WTC11 (cell line): Measurements from ENCODE around the gene HDAC3. TPM values are rescaled to one million over a fixed set of nuclear protein-coding genes. Genes with fewer than 3 reads are reported as not detected.

Experiments
- ATAC-seq: fragments of 200-7000 bp; cut with Tn5 transposase; 2 replicates; pipeline ENCODE4 v1.10.0; 2021; ENCODE audit warnings: mild to moderate bottlenecking, moderate library complexity
- CTCF ChIA-PET: fragments of 300-600 bp; sonication (Branson Sonifier 250); formaldehyde crosslinking; loops from one replicate; lab custom pipeline; 2021; ENCODE audit warnings: antibody characterized with exemption; lab: Charles Lee
- POLR2A ChIA-PET: fragments of 350-600 bp; sonication (Branson Sonifier 250); formaldehyde crosslinking; loops from one replicate; lab custom pipeline; 2021; ENCODE audit warnings: antibody characterized with exemption; lab: Charles Lee
- DNase-seq: peaks from one replicate; pipeline ENCODE4 v3.0.0; 2021; ENCODE audit warnings: low spot score
- H3K27ac Mint-ChIP-seq: 2 replicates; pipeline ENCODE4 v1.8.0; 2021; ENCODE audit warnings: mixed read lengths
- H3K27me3 Mint-ChIP-seq: 2 replicates; pipeline ENCODE4 v1.8.0; 2021; ENCODE audit warnings: low read depth, mild to moderate bottlenecking, moderate library complexity, mixed read lengths
- H3K36me3 Mint-ChIP-seq: 2 replicates; pipeline ENCODE4 v1.8.0; 2021; ENCODE audit warnings: mixed read lengths
- H3K4me1 Mint-ChIP-seq: 2 replicates; pipeline ENCODE4 v1.8.0; 2022; ENCODE audit warnings: mixed read lengths
- H3K4me3 Mint-ChIP-seq: 2 replicates; pipeline ENCODE4 v1.8.0; 2021; ENCODE audit warnings: mild to moderate bottlenecking, moderate library complexity, mixed read lengths
- H3K9me3 Mint-ChIP-seq: 2 replicates; pipeline ENCODE4 v1.8.0; 2021; ENCODE audit warnings: mixed read lengths
- AFF4 ChIP-seq: sonication (generic); formaldehyde crosslinking; IDR thresholded peaks from 2 replicates; pipeline ENCODE4 v1.8.1; 2023; ENCODE audit warnings: mild to moderate bottlenecking, missing genetic modification reagents, borderline replicate concordance
- ATF6 ChIP-seq: sonication (generic); formaldehyde crosslinking; IDR thresholded peaks from 2 replicates; pipeline ENCODE4 v1.8.1; 2023; ENCODE audit warnings: mild to moderate bottlenecking, missing genetic modification reagents
- CDX4 ChIP-seq: fragments of 250-450 bp; sonication (Bioruptor Pico); IDR thresholded peaks from 2 replicates; pipeline ENCODE4 v1.9.0; 2021; ENCODE audit warnings: moderate library complexity, mild to moderate bottlenecking, inconsistent platforms, borderline replicate concordance
- CREB1 ChIP-seq: sonication (generic); formaldehyde crosslinking; IDR thresholded peaks from 2 replicates; pipeline ENCODE4 v1.8.0; 2023; ENCODE audit warnings: mild to moderate bottlenecking, missing genetic modification reagents
- CREM ChIP-seq: sonication (generic); formaldehyde crosslinking; IDR thresholded peaks from 2 replicates; pipeline ENCODE4 v1.8.1; 2022; ENCODE audit warnings: mild to moderate bottlenecking, missing genetic modification reagents, moderate library complexity
- ELF4 ChIP-seq: sonication (generic); formaldehyde crosslinking; IDR thresholded peaks from 2 replicates; pipeline ENCODE4 v1.8.1; 2022; ENCODE audit warnings: low read depth, mild to moderate bottlenecking, moderate library complexity, missing genetic modification reagents
- EMX1 ChIP-seq: fragments of 250-450 bp; sonication (Bioruptor Pico); IDR thresholded peaks from 2 replicates; pipeline ENCODE4 v1.8.0; 2021; ENCODE audit warnings: mild to moderate bottlenecking
- FOXJ3 ChIP-seq: sonication (generic); formaldehyde crosslinking; IDR thresholded peaks from 2 replicates; pipeline ENCODE4 v1.9.0; 2021; ENCODE audit warnings: missing genetic modification reagents, mild to moderate bottlenecking, borderline replicate concordance
- GRHL2 ChIP-seq: fragments of 250-450 bp; sonication (Bioruptor Pico); IDR thresholded peaks from 2 replicates; pipeline ENCODE4 v1.8.0; 2022; ENCODE audit warnings: mild to moderate bottlenecking, moderate library complexity; ENCODE audit not compliant: insufficient replicate concordance, severe bottlenecking
- HMGXB4 ChIP-seq: sonication (generic); formaldehyde crosslinking; IDR thresholded peaks from 2 replicates; pipeline ENCODE4 v1.8.1; 2023; ENCODE audit warnings: mild to moderate bottlenecking, moderate library complexity, missing genetic modification reagents
- JAZF1 ChIP-seq: fragments of 250-450 bp; sonication (Bioruptor Pico); IDR thresholded peaks from 2 replicates; pipeline ENCODE4 v1.9.0; 2021; ENCODE audit warnings: moderate library complexity, mild to moderate bottlenecking, inconsistent platforms
- MLX ChIP-seq: sonication (generic); formaldehyde crosslinking; IDR thresholded peaks from 2 replicates; pipeline ENCODE4 v1.8.1; 2023; ENCODE audit warnings: mild to moderate bottlenecking, missing genetic modification reagents, moderate library complexity
- NFYB ChIP-seq: sonication (generic); formaldehyde crosslinking; conservative IDR thresholded peaks from 2 replicates; pipeline ENCODE4 v1.8.0; 2022; ENCODE audit warnings: low read depth, missing genetic modification reagents
- NR2C2 ChIP-seq: sonication (generic); formaldehyde crosslinking; IDR thresholded peaks from 2 replicates; pipeline ENCODE4 v1.8.0; 2022; ENCODE audit warnings: mild to moderate bottlenecking, missing genetic modification reagents
- NR3C1 ChIP-seq: sonication (generic); formaldehyde crosslinking; conservative IDR thresholded peaks from 2 replicates; pipeline ENCODE4 v1.8.1; 2023; ENCODE audit warnings: low read depth, mild to moderate bottlenecking, missing genetic modification reagents
- OVOL2 ChIP-seq: fragments of 250-450 bp; sonication (Bioruptor Pico); IDR thresholded peaks from 2 replicates; pipeline ENCODE4 v1.9.0; 2021; ENCODE audit warnings: mild to moderate bottlenecking, borderline replicate concordance
- SOX15 ChIP-seq: fragments of 250-450 bp; sonication (Bioruptor Pico); IDR thresholded peaks from 2 replicates; pipeline ENCODE4 v1.9.0; 2021; ENCODE audit warnings: mild to moderate bottlenecking
- USF2 ChIP-seq: sonication (generic); formaldehyde crosslinking; IDR thresholded peaks from 2 replicates; pipeline ENCODE4 v1.8.1; 2023; ENCODE audit warnings: mild to moderate bottlenecking, missing genetic modification reagents, moderate library complexity
- ZBTB43 ChIP-seq: sonication (generic); formaldehyde crosslinking; IDR thresholded peaks from 2 replicates; pipeline ENCODE4 v1.8.1; 2023; ENCODE audit warnings: mild to moderate bottlenecking, missing genetic modification reagents
- ZNF121 ChIP-seq: sonication (generic); formaldehyde crosslinking; IDR thresholded peaks from 2 replicates; pipeline ENCODE4 v1.8.0; 2023; ENCODE audit warnings: missing genetic modification reagents
- ZNF232 ChIP-seq: sonication (generic); formaldehyde crosslinking; IDR thresholded peaks from 2 replicates; pipeline ENCODE4 v1.8.0; 2022; ENCODE audit warnings: mild to moderate bottlenecking, missing genetic modification reagents
- ZNF263 ChIP-seq: sonication (generic); formaldehyde crosslinking; IDR thresholded peaks from 2 replicates; pipeline ENCODE4 v1.8.1; 2022; ENCODE audit warnings: low read depth, mild to moderate bottlenecking, moderate library complexity, missing genetic modification reagents
- ZNF423 ChIP-seq: fragments of 250-450 bp; sonication (Bioruptor Pico); IDR thresholded peaks from 2 replicates; pipeline ENCODE4 v2.1.2; 2022; ENCODE audit warnings: mild to moderate bottlenecking, moderate library complexity
- total RNA-seq: library from RNA; stranded (reverse); gene quantifications from 3 replicates; pipeline ENCODE4 v1.2.3, GENCODE V29; 2021

HDAC3 gene
- total RNA-seq, 1 experiment from 2014 or later = 96.2 TPM

- no peak for TF ChIP-seq CDX4 (CRISPR knock-in tag)
- TF ChIP-seq MLX = no peak
- no peak for TF ChIP-seq GRHL2 (CRISPR knock-in tag)
- TF ChIP-seq NR2C2 = no peak
- TF ChIP-seq, all 79 proteins: peak for 0
- H3K27me3 Mint-ChIP-seq = no peaks in the 10 kb centered on the region
These were observed 26.9 kb upstream of the HDAC3 start for GRCh38 chr5:141663506-141663905.

GRCh38 chr5:141662028-141662427 is 25.4 kb upstream of the HDAC3 start:
- DNase-seq (no peak), ATAC-seq (no peak)
- Mint-ChIP-seq H3K27me3 (no peaks in the 10 kb centered on the region), H3K36me3 (peaks cover 60% of the 10 kb centered on the region), H3K27ac (no peak overlapping the region), H3K9me3 (no peaks in the 10 kb centered on the region), H3K4me3 (no peak overlapping the region), H3K4me1 (peaks cover 8% of the 10 kb centered on the region)
- no peak for TF ChIP-seq ATF6 (CRISPR knock-in tag)
- TF ChIP-seq NR2C2 = no peak
- no peak for TF ChIP-seq FOXJ3 (CRISPR knock-in tag)
- TF ChIP-seq JAZF1 (CRISPR knock-in tag) = no peak
- no peak for TF ChIP-seq ZNF232 (CRISPR knock-in tag)
- no peak for TF ChIP-seq ZNF121 (CRISPR knock-in tag)
- TF ChIP-seq ZNF263 (CRISPR knock-in tag) = no peak
- no peak for TF ChIP-seq CREM (CRISPR knock-in tag)
- TF ChIP-seq HMGXB4 (CRISPR knock-in tag) = no peak
- TF ChIP-seq ZBTB43 = no peak
- no peak for TF ChIP-seq OVOL2 (CRISPR knock-in tag)
- no peak for TF ChIP-seq AFF4 (CRISPR knock-in tag)
- no peak for TF ChIP-seq USF2 (CRISPR knock-in tag)
- no peak for TF ChIP-seq ELF4 (CRISPR knock-in tag)
- no peak for TF ChIP-seq NR3C1
- TF ChIP-seq CREB1 (CRISPR knock-in tag) = no peak
- TF ChIP-seq ZNF423 (CRISPR knock-in tag) = no peak
- TF ChIP-seq NFYB = no peak
- no peak for TF ChIP-seq SOX15 (CRISPR knock-in tag)
- TF ChIP-seq EMX1 (CRISPR knock-in tag) = no peak
- ChIA-PET POLR2A (interaction anchor here (0.6 kb wide), 1 partner anchor 30 kb away, joined by 3 read pairs; no protein-coding TSS in a partner anchor), CTCF (interaction anchor here (0.7 kb wide), 1 partner anchor 11 kb away, joined by 3 read pairs; the partner anchor contains the start of gene FCHSD1)

More at GRCh38 chr5:141663506-141663905, 26.9 kb upstream of the HDAC3 start:
- no peaks in the 10 kb centered on the region for H3K9me3 Mint-ChIP-seq
- ATAC-seq (no peak), DNase-seq (no peak)
- H3K4me1 Mint-ChIP-seq = peaks cover 8% of the 10 kb centered on the region
- H3K36me3 Mint-ChIP-seq = peaks cover 48% of the 10 kb centered on the region
- no peak overlapping the region for H3K27ac Mint-ChIP-seq
- H3K4me3 Mint-ChIP-seq = no peak overlapping the region
- CTCF ChIA-PET = interaction anchor here (2.0 kb wide), 1 partner anchor 29 kb away, joined by 26 read pairs; no protein-coding TSS in a partner anchor
- POLR2A ChIA-PET = no interaction called here
